Measurements from ENCODE around the gene SYNDIG1. TPM values are rescaled to one million over a fixed set of nuclear protein-coding genes. Genes with fewer than 3 reads are reported as not detected.

Gene SYNDIG1
- total and polyA plus RNA-seq, 2 donors (not counting 1 experiment from before 2014, with no cell fraction given): not detected

DNA sequence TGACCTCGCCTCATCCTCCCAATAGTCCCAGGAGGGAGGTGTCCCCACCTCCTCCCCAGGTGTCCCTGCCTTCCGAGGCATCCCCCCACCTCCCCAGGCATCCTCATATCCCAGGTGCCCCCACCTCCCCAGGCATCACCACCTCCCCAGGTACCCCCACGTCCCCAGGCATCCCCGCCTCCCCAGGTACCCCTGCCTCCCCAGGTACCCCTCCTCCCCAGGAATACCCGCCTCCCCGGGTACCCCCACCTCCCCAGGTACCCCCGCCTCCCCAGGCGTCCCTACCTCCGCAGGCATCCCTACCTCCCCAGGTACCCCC, 198.9 kb downstream of the SYNDIG1 start:
- ChIA-PET CTCF (no interaction called here), POLR2A (no interaction called here)
- no peak for TF ChIP-seq EZH2 (IDR thresholded peaks at IDR 0.05; ENCODE audit: borderline replicate concordance, insufficient read depth, low read depth, low read length, poor library complexity, severe bottlenecking)
- TF ChIP-seq, protein P1, sequence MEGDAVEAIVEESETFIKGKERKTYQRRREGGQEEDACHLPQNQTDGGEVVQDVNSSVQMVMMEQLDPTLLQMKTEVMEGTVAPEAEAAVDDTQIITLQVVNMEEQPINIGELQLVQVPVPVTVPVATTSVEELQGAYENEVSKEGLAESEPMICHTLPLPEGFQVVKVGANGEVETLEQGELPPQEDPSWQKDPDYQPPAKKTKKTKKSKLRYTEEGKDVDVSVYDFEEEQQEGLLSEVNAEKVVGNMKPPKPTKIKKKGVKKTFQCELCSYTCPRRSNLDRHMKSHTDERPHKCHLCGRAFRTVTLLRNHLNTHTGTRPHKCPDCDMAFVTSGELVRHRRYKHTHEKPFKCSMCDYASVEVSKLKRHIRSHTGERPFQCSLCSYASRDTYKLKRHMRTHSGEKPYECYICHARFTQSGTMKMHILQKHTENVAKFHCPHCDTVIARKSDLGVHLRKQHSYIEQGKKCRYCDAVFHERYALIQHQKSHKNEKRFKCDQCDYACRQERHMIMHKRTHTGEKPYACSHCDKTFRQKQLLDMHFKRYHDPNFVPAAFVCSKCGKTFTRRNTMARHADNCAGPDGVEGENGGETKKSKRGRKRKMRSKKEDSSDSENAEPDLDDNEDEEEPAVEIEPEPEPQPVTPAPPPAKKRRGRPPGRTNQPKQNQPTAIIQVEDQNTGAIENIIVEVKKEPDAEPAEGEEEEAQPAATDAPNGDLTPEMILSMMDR (IDR thresholded peaks at IDR 0.05): no peak
- H4K20me1 ChIP-seq (ENCODE audit: control insufficient read depth, insufficient read depth, low read length, poor library complexity, severe bottlenecking): no peaks in the 10 kb centered on the region
- 60% methylated on average over 1 of the region's 9 CpGs for WGBS (ENCODE audit: insufficient coverage)
- H3K4me3 ChIP-seq (ENCODE audit: control extremely low read depth in 1 of 5, extremely low read depth in 1 of 5, insufficient read depth in 1 of 5, low read depth in 2 of 5, low read length in 4 of 5): no peak overlapping the region
- no peaks in the 10 kb centered on the region for H3K27me3 ChIP-seq (replicated peaks in 1 of 4; ENCODE audit: control extremely low read depth in 1 of 4, control insufficient read depth in 3 of 4, insufficient read depth in 4 of 4, low read length in 3 of 4)
- no peaks in the 10 kb centered on the region for H3K27me3 Mint-ChIP-seq
- H3K9me3 ChIP-seq (ENCODE audit: control extremely low read depth in 1 of 3, control insufficient read depth in 2 of 3, insufficient read depth in 1 of 3, low read length in 2 of 3): peaks cover 0 to 4% (median 0%) of the 10 kb centered on the region in 3 donors
- no peak overlapping the region for H3K4me3 Mint-ChIP-seq
- ATAC-seq (ENCODE audit: low read depth) (no peak), DNase-seq (no peak)
- no peak overlapping the region for H2AFZ ChIP-seq (ENCODE audit: insufficient read depth, low read depth, low read length, poor library complexity, severe bottlenecking)
- H3K27ac Mint-ChIP-seq: no peak overlapping the region
- H3K4me1 Mint-ChIP-seq: peaks cover 1% of the 10 kb centered on the region
- H3K9me3 Mint-ChIP-seq (ENCODE audit: insufficient read depth): no peaks in the 10 kb centered on the region
- H3K79me2 ChIP-seq (ENCODE audit: control insufficient read depth, insufficient read depth, low read length): no peaks in the 10 kb centered on the region
- no peak overlapping the region for H3K9ac ChIP-seq (ENCODE audit: low read length)
- intact Hi-C loops (cut with micrococcal nuclease): no loop called here
- H3K4me2 ChIP-seq (replicated peaks; ENCODE audit: low read depth, low read length, poor library complexity, severe bottlenecking): no peak overlapping the region
- H3K36me3 ChIP-seq (replicated peaks in 1 of 2; ENCODE audit: control extremely low read depth in 1 of 2, control insufficient read depth in 1 of 2, extremely low read depth in 1 of 2, insufficient read depth in 2 of 2, low read length in 1 of 2): no peaks in the 10 kb centered on the region
- H3K27ac ChIP-seq (ENCODE audit: low read length in 2 of 2): no peak overlapping the region
- H3K4me1 ChIP-seq (ENCODE audit: control insufficient read depth in 2 of 2, insufficient read depth in 2 of 2, low read length in 2 of 2): no peaks in the 10 kb centered on the region

DNA sequence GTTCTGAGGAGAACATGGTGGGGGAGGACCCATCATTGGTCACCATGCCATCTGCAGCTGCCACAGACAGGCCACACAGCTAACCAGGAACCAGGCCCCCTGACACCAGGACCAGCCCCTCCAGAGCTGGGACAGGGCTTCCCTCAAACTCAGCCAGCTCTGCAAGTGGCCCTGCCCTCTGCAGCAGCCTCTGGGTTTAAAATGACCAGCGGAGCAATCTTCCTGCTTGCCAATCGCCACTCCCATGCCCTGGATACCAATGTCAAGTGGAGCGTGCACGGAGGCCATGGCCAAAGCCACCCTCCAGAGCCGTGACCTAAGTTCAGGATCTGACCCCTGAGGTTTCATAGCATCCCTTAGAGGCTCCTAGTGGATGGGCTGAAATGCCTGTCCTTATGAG, 199.4 kb downstream of the SYNDIG1 start:
- intact Hi-C loops (cut with micrococcal nuclease): no loop called here
- Histone ChIP-seq H3K27me3 (replicated peaks in 1 of 4; ENCODE audit: control extremely low read depth in 1 of 4, control insufficient read depth in 3 of 4, insufficient read depth in 4 of 4, low read length in 3 of 4) (no peaks in the 10 kb centered on the region), H3K27ac (ENCODE audit: low read length in 2 of 2) (no peak overlapping the region), H3K79me2 (ENCODE audit: control insufficient read depth, insufficient read depth, low read length) (no peaks in the 10 kb centered on the region), H3K9me3 (ENCODE audit: control extremely low read depth in 1 of 3, control insufficient read depth in 2 of 3, insufficient read depth in 1 of 3, low read length in 2 of 3) (peaks cover 0 to 4% (median 0%) of the 10 kb centered on the region in 3 donors), H3K9ac (ENCODE audit: low read length) (no peak overlapping the region), H3K4me1 (ENCODE audit: control insufficient read depth in 2 of 2, insufficient read depth in 2 of 2, low read length in 2 of 2) (no peaks in the 10 kb centered on the region), H2AFZ (ENCODE audit: insufficient read depth, low read depth, low read length, poor library complexity, severe bottlenecking) (no peak overlapping the region), H3K36me3 (replicated peaks in 1 of 2; ENCODE audit: control extremely low read depth in 1 of 2, control insufficient read depth in 1 of 2, extremely low read depth in 1 of 2, insufficient read depth in 2 of 2, low read length in 1 of 2) (no peaks in the 10 kb centered on the region), H4K20me1 (ENCODE audit: control insufficient read depth, insufficient read depth, low read length, poor library complexity, severe bottlenecking) (no peaks in the 10 kb centered on the region), H3K4me3 (ENCODE audit: control extremely low read depth in 1 of 5, extremely low read depth in 1 of 5, insufficient read depth in 1 of 5, low read depth in 2 of 5, low read length in 4 of 5) (no peak overlapping the region), H3K4me2 (replicated peaks; ENCODE audit: low read depth, low read length, poor library complexity, severe bottlenecking) (no peak overlapping the region)
- H3K27ac Mint-ChIP-seq: no peak overlapping the region
- no peak for DNase-seq
- CTCF ChIA-PET: no interaction called here
- no peaks in the 10 kb centered on the region for H3K9me3 Mint-ChIP-seq (ENCODE audit: insufficient read depth)
- H3K4me1 Mint-ChIP-seq: peaks cover 1% of the 10 kb centered on the region
- no peak for ATAC-seq (ENCODE audit: low read depth)
- TF ChIP-seq, protein P1 (IDR thresholded peaks at IDR 0.05): no peak
- TF ChIP-seq EZH2 (IDR thresholded peaks at IDR 0.05; ENCODE audit: borderline replicate concordance, insufficient read depth, low read depth, low read length, poor library complexity, severe bottlenecking): no peak
- 88% methylated on average over 5 of the region's 5 CpGs for WGBS (ENCODE audit: insufficient coverage)
- no peak overlapping the region for H3K4me3 Mint-ChIP-seq
- H3K27me3 Mint-ChIP-seq: no peaks in the 10 kb centered on the region
- POLR2A ChIA-PET: no interaction called here
